ENCODE results near the gene FBXO10. TPM values are rescaled to one million over a fixed set of nuclear protein-coding genes. Genes with fewer than 3 reads are reported as not detected.
"Not testable (repeated sequence)": the region's sequence is repeated elsewhere in the genome, so short reads cannot be mapped to it uniquely, and the experiment has no call there.

Gene FBXO10
- total RNA-seq, 1 donor from 2014 or later, result 18.3 TPM

DNA sequence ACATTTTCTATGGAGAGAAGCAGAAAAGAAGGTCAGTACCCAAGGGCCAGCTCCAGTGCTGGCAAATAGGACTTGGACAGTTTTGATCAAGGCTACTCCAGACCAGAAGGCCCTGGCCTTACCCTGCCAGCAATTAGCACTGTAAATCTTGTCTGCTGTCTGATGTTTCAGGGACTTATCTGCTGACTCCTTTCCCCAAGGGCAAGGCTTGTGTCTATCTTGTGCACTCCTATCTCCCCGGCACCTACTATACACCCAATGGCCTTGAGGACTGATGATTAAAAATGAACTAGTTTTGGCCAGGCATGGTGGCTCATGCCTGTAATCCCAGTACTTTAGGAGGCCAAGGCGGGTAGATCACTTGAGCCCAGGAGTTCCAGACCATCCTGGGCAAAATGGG is 53.2 kb downstream of the FBXO10 start:
- Histone ChIP-seq H3K27ac (ENCODE audit: low read depth, low read length) (no peak overlapping the region), H3K9ac (ENCODE audit: low read depth in 1 of 3, low read length in 3 of 3) (no peak overlapping the region), H3K4me3 (ENCODE audit: low read length in 3 of 3) (no peak overlapping the region), H3K4me1 (ENCODE audit: control insufficient read depth in 3 of 3, insufficient read depth in 3 of 3, low read length in 3 of 3) (no peaks in the 10 kb centered on the region), H3K36me3 (ENCODE audit: control insufficient read depth in 3 of 3, insufficient read depth in 3 of 3, low read length in 3 of 3) (peaks cover 48 to 64% (median 63%) of the 10 kb centered on the region in 3 donors), H3K27me3 (ENCODE audit: control insufficient read depth in 3 of 3, insufficient read depth in 3 of 3, low read length in 3 of 3) (no peaks in the 10 kb centered on the region), H3K9me3 (ENCODE audit: control insufficient read depth in 3 of 3, low read length in 3 of 3) (no peaks in the 10 kb centered on the region)

GRCh38 chr9:37521111-37521510 is 55.1 kb downstream of the FBXO10 start:
- no peaks in the 10 kb centered on the region for H3K9me3 ChIP-seq (ENCODE audit: control insufficient read depth in 3 of 3, low read length in 3 of 3)
- H3K36me3 ChIP-seq (ENCODE audit: control insufficient read depth in 3 of 3, insufficient read depth in 3 of 3, low read length in 3 of 3), result peaks cover 53 to 64% (median 59%) of the 10 kb centered on the region in 3 donors
- H3K27me3 ChIP-seq (ENCODE audit: control insufficient read depth in 3 of 3, insufficient read depth in 3 of 3, low read length in 3 of 3), result no peaks in the 10 kb centered on the region
- no peaks in the 10 kb centered on the region for H3K4me1 ChIP-seq (ENCODE audit: control insufficient read depth in 3 of 3, insufficient read depth in 3 of 3, low read length in 3 of 3)
- no peak overlapping the region for H3K9ac ChIP-seq (ENCODE audit: low read depth in 1 of 3, low read length in 3 of 3)
- no peak overlapping the region for H3K4me3 ChIP-seq (ENCODE audit: low read length in 3 of 3)
- no peak overlapping the region for H3K27ac ChIP-seq (ENCODE audit: low read depth, low read length)

DNA sequence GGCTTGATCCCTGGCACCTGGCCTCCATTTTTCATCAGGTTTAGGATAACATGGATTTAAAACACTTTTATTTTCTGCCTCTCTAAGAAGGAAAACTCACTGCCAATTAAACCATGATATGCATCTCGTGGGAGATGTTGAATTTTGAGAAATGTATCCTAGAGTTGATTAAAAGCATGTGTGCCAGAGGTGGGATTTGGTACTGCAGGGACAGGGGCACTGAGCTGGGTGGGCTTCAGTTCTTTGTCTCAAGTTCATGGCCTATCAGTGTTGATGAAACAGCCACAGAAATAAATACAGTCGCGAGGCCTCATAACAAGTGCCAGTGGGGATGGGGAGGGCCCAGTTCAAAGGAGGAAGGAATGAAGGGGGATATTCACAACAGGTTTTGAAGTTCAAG is 55.5 kb downstream of the FBXO10 start:
- H3K36me3 ChIP-seq (ENCODE audit: control insufficient read depth in 3 of 3, insufficient read depth in 3 of 3, low read length in 3 of 3), result peaks cover 56 to 65% (median 64%) of the 10 kb centered on the region in 3 donors
- no peaks in the 10 kb centered on the region for H3K27me3 ChIP-seq (ENCODE audit: control insufficient read depth in 3 of 3, insufficient read depth in 3 of 3, low read length in 3 of 3)
- H3K27ac ChIP-seq (ENCODE audit: low read depth, low read length), result no peak overlapping the region
- H3K4me3 ChIP-seq (ENCODE audit: low read length in 3 of 3), result no peak overlapping the region
- H3K4me1 ChIP-seq (ENCODE audit: control insufficient read depth in 3 of 3, insufficient read depth in 3 of 3, low read length in 3 of 3), result no peaks in the 10 kb centered on the region
- H3K9me3 ChIP-seq (ENCODE audit: control insufficient read depth in 3 of 3, low read length in 3 of 3), result no peaks in the 10 kb centered on the region
- no peak overlapping the region for H3K9ac ChIP-seq (ENCODE audit: low read depth in 1 of 3, low read length in 3 of 3)

GRCh38 chr9:37517923-37518322 is 58.3 kb downstream of the FBXO10 start:
- H3K27me3 ChIP-seq (ENCODE audit: control insufficient read depth in 3 of 3, insufficient read depth in 3 of 3, low read length in 3 of 3), result no peaks in the 10 kb centered on the region
- H3K36me3 ChIP-seq (ENCODE audit: control insufficient read depth in 3 of 3, insufficient read depth in 3 of 3, low read length in 3 of 3), result peaks cover 53 to 59% (median 56%) of the 10 kb centered on the region in 3 donors
- no peaks in the 10 kb centered on the region for H3K4me1 ChIP-seq (ENCODE audit: control insufficient read depth in 3 of 3, insufficient read depth in 3 of 3, low read length in 3 of 3)
- H3K27ac ChIP-seq (ENCODE audit: low read depth, low read length), result no peak overlapping the region
- no peaks in the 10 kb centered on the region for H3K9me3 ChIP-seq (ENCODE audit: control insufficient read depth in 3 of 3, low read length in 3 of 3)
- no peak overlapping the region for H3K4me3 ChIP-seq (ENCODE audit: low read length in 3 of 3)
- no peak overlapping the region for H3K9ac ChIP-seq (ENCODE audit: low read depth in 1 of 3, low read length in 3 of 3)

GRCh38 chr9:37515620-37516258 is 60.4 kb downstream of the FBXO10 start:
- Histone ChIP-seq H3K4me1 (ENCODE audit: control insufficient read depth in 3 of 3, insufficient read depth in 3 of 3, low read length in 3 of 3) (no peaks in the 10 kb centered on the region), H3K9ac (ENCODE audit: low read depth in 1 of 3, low read length in 3 of 3) (no peak overlapping the region), H3K4me3 (ENCODE audit: low read length in 3 of 3) (no peak overlapping the region), H3K27ac (ENCODE audit: low read depth, low read length) (no peak overlapping the region), H3K36me3 (ENCODE audit: control insufficient read depth in 3 of 3, insufficient read depth in 3 of 3, low read length in 3 of 3) (peaks cover 53 to 57% (median 56%) of the 10 kb centered on the region in 3 donors), H3K27me3 (ENCODE audit: control insufficient read depth in 3 of 3, insufficient read depth in 3 of 3, low read length in 3 of 3) (no peaks in the 10 kb centered on the region), H3K9me3 (ENCODE audit: control insufficient read depth in 3 of 3, low read length in 3 of 3) (no peaks in the 10 kb centered on the region)

DNA sequence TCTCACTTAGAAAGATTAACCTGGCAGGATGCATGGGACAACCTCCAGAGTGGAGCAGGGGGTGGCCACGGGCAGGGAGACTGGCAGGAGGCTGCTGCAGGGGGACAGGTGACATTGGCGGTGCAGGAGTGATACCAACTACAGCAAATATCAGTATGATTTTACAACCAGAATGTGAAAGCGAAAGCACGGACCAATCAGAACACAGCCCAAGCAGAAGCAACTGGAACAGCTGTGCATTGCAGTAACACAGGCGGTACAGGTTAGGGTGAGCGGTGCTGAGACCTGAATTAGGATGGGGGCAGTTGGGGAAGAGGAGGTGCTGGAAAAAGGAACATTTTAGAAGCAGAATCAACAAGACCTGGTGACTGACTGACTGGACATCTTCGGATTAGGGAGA is 61.2 kb downstream of the FBXO10 start:
- no peak overlapping the region for H3K9ac ChIP-seq (ENCODE audit: low read depth in 1 of 3, low read length in 3 of 3)
- H3K4me3 ChIP-seq (ENCODE audit: low read length in 3 of 3), result no peak overlapping the region
- no peak overlapping the region for H3K27ac ChIP-seq (ENCODE audit: low read depth, low read length)
- no peaks in the 10 kb centered on the region for H3K9me3 ChIP-seq (ENCODE audit: control insufficient read depth in 3 of 3, low read length in 3 of 3)
- no peaks in the 10 kb centered on the region for H3K27me3 ChIP-seq (ENCODE audit: control insufficient read depth in 3 of 3, insufficient read depth in 3 of 3, low read length in 3 of 3)
- H3K4me1 ChIP-seq (ENCODE audit: control insufficient read depth in 3 of 3, insufficient read depth in 3 of 3, low read length in 3 of 3), result no peaks in the 10 kb centered on the region
- peaks cover 55 to 60% (median 55%) of the 10 kb centered on the region in 3 donors for H3K36me3 ChIP-seq (ENCODE audit: control insufficient read depth in 3 of 3, insufficient read depth in 3 of 3, low read length in 3 of 3)

DNA sequence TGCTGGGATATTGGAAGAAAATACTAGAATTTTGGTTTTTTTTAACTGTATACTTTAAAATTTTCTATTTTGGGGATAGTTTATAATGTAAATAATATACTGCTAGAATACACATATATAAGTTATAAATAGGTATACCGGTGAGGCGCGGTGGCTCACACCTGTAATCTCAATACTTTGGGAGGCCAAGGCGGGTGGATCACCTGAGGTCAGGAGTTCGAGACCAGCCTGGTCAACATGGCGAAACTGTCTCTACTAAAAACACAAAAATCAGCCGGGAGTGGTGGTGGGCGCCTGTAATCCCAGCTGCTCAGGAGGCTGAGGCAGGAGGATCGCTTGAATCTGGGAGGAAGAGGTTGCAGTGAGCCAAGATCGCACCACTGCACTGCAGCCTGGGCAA is 61.8 kb downstream of the FBXO10 start:
- not testable (repeated sequence) for H3K27me3 ChIP-seq (ENCODE audit: control insufficient read depth in 3 of 3, insufficient read depth in 3 of 3, low read length in 3 of 3); H3K9me3 ChIP-seq (ENCODE audit: control insufficient read depth in 3 of 3, low read length in 3 of 3); H3K4me3 ChIP-seq (ENCODE audit: low read length in 3 of 3); H3K9ac ChIP-seq (ENCODE audit: low read depth in 1 of 3, low read length in 3 of 3); H3K4me1 ChIP-seq (ENCODE audit: control insufficient read depth in 3 of 3, insufficient read depth in 3 of 3, low read length in 3 of 3); H3K27ac ChIP-seq (ENCODE audit: low read depth, low read length)
- H3K36me3 ChIP-seq (ENCODE audit: control insufficient read depth in 3 of 3, insufficient read depth in 3 of 3, low read length in 3 of 3), result peaks cover 51 to 56% (median 55%) of the 10 kb centered on the region in 3 donors

- no peak overlapping the region for H3K27ac ChIP-seq (ENCODE audit: low read depth, low read length)
- H3K36me3 ChIP-seq (ENCODE audit: control insufficient read depth in 3 of 3, insufficient read depth in 3 of 3, low read length in 3 of 3), result peaks cover 50 to 55% (median 53%) of the 10 kb centered on the region in 3 donors
- no peaks in the 10 kb centered on the region for H3K27me3 ChIP-seq (ENCODE audit: control insufficient read depth in 3 of 3, insufficient read depth in 3 of 3, low read length in 3 of 3)
- H3K9me3 ChIP-seq (ENCODE audit: control insufficient read depth in 3 of 3, low read length in 3 of 3), result no peaks in the 10 kb centered on the region
- no peaks in the 10 kb centered on the region for H3K4me1 ChIP-seq (ENCODE audit: control insufficient read depth in 3 of 3, insufficient read depth in 3 of 3, low read length in 3 of 3)
- no peak overlapping the region for H3K4me3 ChIP-seq (ENCODE audit: low read length in 3 of 3)
- H3K9ac ChIP-seq (ENCODE audit: low read depth in 1 of 3, low read length in 3 of 3), result no peak overlapping the region
Observed at GRCh38 chr9:37512437-37512836, 63.7 kb downstream of the FBXO10 start.

- no peak overlapping the region for H3K27ac ChIP-seq (ENCODE audit: low read depth, low read length)
- H3K4me1 ChIP-seq (ENCODE audit: control insufficient read depth in 3 of 3, insufficient read depth in 3 of 3, low read length in 3 of 3), result no peaks in the 10 kb centered on the region
- no peak overlapping the region for H3K4me3 ChIP-seq (ENCODE audit: low read length in 3 of 3)
- peaks cover 50 to 56% (median 51%) of the 10 kb centered on the region in 3 donors for H3K36me3 ChIP-seq (ENCODE audit: control insufficient read depth in 3 of 3, insufficient read depth in 3 of 3, low read length in 3 of 3)
- H3K27me3 ChIP-seq (ENCODE audit: control insufficient read depth in 3 of 3, insufficient read depth in 3 of 3, low read length in 3 of 3), result no peaks in the 10 kb centered on the region
- no peaks in the 10 kb centered on the region for H3K9me3 ChIP-seq (ENCODE audit: control insufficient read depth in 3 of 3, low read length in 3 of 3)
- no peak overlapping the region for H3K9ac ChIP-seq (ENCODE audit: low read depth in 1 of 3, low read length in 3 of 3)
Observed at GRCh38 chr9:37511016-37512010, 64.9 kb downstream of the FBXO10 start.

- not testable (repeated sequence) for H3K4me1 ChIP-seq (ENCODE audit: control insufficient read depth in 3 of 3, insufficient read depth in 3 of 3, low read length in 3 of 3); H3K9ac ChIP-seq (ENCODE audit: low read depth in 1 of 3, low read length in 3 of 3); H3K4me3 ChIP-seq (ENCODE audit: low read length in 3 of 3); H3K9me3 ChIP-seq (ENCODE audit: control insufficient read depth in 3 of 3, low read length in 3 of 3); H3K27ac ChIP-seq (ENCODE audit: low read depth, low read length); H3K27me3 ChIP-seq (ENCODE audit: control insufficient read depth in 3 of 3, insufficient read depth in 3 of 3, low read length in 3 of 3)
- peaks cover 39 to 45% (median 39%) of the 10 kb centered on the region in 3 donors for H3K36me3 ChIP-seq (ENCODE audit: control insufficient read depth in 3 of 3, insufficient read depth in 3 of 3, low read length in 3 of 3)
Observed at GRCh38 chr9:37510053-37510452, 66.1 kb downstream of the FBXO10 start.
